SW 1271 (cell line): ENCODE results near the gene ZNF639.

ENCODE experiments used
- DNase-seq, 2 experiments: peaks; one replicate each; lab custom pipeline; 2025; lab: John Stamatoyannopoulos, UW

Gene ZNF639

DNA sequence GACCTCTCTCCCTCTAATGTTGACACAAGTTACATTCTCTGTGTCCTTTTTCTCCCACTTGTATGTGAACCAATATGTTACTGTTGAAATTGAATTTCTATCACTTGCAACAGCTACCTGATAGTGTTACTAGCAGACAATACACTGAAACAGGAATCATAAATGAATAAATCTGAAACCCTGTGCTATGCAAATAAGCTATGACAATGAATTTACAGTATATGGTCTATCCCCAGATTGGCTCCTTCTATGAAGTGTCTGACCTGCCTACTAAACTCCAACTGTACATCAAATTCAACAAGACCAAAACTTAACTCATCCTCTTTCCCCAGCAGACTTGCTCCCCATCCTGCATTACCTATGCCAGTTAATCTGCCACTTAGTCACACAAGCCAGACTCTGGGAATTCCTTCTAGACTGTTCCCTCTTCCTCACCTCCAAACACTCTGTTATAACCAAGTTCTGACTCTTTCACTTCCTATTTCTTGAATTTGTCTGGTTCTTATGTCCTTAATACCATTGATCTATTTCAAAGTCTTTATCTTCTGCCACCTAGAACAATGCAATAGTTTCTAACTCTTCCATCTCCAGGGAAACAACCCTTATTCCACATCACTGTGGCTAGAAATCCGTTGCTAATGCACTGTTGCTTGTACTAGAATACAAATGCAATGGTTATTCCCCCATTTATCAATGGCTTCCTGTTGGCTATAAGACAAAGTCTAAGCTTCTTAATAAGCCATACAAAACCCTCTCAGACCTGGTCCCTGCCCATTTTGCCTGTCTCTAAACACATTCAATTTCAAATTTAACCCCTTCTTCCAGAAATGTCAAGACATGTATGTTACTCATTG, 13.4 kb upstream of the ZNF639 start:
- no peak for DNase-seq

DNA sequence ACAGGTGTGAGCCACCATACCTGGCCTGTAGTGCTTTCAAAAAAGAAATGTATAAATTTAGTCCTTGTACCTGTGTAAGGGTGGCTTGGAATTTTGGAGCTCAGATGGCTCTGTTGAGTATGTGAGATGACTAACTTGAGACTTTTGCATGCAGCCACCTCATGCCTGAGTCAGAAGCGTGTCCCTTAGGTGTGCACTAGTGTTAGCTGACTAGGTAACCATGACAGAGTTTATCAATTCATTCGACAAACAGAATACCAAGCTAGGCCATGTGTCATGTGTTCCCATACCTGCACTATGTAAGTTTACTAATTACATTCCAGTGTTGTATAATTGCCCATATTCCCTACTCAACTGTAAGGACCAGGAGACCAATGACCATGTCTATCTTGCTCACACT, 4.0 kb upstream of the ZNF639 start:
- DNase-seq = no peak

DNA sequence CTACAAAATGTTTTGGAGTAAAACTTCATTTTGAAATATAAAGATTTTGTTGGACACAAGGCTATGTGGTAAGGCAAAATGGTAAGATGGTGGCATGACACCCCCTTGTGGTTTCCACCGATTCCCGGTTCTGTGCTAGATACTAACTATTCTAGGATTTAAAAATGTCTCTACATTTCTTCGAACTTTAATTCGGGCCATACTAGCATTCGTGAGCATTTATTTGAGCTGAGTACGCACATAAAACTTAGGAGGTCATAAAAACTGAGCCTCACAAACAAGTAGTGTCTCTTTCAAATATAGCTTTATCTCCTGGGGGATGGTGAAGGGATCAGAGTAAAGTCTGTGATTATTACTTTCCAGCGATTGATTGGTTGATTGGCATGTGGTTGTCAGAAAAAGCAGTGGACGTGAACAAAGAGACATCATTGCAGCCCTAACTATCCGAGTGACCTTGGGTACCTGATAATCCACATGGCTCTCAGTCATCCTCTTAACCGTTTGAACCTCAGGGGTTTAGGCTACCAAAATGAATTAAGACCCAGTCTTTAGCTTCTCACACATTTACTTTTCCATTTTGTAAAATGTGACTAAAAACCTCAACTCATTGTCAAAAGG, 1.1 kb upstream of the ZNF639 start:
- DNase-seq = peak in 1 of 2 experiments; percentile 39

DNA sequence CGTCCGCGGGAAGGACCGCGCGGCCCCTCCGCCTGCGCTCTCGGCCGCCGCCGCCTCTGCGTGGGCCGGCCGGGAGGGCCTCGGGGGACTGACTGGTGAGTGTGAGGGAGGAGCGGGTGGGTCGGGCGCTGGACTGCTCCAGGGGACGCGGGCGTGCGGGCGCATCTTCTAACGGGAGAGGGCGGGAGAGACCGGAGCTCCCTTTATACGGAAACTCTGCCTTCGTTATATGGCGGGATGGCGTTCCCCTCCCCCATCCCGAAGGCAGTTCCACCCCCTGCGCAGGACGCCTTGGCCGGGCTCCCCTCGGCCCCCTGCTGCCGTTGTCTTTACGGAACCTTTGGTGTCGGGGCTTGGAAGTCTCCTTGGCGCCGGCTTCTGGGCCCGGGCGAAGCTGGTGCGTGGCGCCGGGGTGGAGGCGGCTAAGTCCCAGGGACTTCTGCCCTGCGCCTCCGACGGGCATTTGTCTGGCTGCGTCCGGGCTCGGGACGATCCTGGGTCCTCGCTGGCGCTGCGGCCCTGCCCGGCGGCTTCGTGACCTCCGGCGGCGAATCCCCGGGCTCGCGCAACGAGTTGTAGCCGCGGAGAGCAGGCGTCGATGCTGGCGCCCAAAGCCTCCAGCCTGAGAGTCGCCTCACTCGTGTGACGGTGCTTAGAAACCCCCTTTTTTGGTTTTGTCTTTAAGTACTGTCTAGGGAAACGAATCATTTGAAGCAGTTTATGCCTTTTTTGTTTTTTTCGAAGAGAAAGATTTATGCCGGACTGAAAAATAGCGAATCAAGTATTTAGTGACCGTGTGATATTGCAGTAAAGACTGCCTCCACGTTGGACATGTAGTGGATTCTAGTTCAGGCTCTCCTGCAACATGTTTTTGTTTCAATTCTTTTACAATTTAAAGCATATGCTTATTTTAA, 623 bp downstream of the ZNF639 start:
- peak; percentile 40 to 59 for DNase-seq

GRCh38 chr3:179324270-179324754, 1.5 kb downstream of the ZNF639 start:
- peak in 1 of 2 experiments; percentile 17 for DNase-seq

DNA sequence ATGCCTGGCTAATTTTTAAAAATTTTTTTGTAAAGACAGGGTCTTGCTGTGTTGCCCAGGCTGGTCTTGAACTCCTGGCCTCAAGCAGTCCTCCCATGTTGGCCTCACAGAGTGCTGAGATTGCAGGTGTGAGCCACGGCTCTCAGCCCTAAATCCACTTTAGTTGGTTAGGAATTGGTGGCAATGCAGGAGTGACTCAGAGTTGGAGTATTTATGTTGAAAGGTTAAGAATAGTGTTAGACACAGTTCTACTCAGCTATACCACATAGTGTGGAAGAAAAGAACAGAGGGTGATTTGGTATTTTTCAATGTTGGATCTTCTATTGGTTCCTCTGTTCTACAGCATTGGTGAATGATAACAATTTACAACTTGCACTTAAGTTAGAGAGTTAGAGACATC, 7.6 kb downstream of the ZNF639 start:
- no peak for DNase-seq

DNA sequence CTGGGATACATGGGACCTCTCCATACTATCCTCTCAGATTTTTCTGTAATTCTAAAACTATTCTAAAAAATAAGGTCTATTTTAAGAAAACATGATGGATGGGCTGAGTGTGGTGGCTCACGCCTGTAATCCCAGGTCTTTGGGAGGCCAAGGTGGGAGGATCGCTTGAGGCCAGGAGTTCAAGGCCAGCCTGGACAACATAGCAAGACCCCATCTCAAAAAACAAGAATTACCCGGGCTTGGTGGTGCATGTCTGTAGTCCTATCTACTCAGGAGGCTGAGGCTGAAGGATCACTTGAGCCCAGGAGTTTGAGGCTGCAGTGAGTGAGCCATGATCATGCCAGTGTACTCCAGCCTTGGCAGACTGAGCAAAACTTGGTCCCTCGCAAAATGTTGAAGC, 9.4 kb downstream of the ZNF639 start:
- no peak for DNase-seq

GRCh38 chr3:179333084-179333483, 10.3 kb downstream of the ZNF639 start:
- no peak for DNase-seq

DNA sequence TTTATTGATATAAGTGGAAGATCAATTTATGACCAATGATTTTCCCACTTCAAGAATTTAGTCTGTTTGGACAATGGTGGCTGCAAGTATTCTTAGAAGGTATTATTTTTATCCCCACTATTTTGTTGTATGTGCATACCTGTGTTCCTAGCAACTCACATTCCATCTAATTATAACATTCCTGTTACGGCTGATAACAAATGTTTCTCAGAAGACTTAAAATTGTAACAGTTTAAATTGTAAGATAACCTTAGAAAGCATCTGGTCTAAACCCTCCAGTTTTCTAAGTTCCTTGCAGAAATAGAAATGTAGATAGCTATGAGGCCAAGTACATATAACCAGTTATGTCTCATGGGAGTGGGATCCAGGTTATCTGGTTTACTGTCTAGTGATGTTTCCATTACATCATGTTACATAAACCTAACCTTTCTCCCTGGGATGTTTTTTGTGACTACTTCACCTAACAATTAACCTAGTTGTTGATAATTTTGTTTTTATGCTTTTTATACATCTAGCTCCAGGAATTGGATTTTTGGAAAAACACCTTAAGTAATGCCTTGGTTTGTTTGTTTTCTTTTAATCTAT, 13.6 kb downstream of the ZNF639 start:
- DNase-seq = no peak

GRCh38 chr3:179347345-179348194, 24.7 kb downstream of the ZNF639 start, which contains the start of gene MFN1:
TSS of gene MFN1 (plus strand) at chr3:179347709. CDS start at chr3:179348852, 1,143 bp downstream.
- peak; percentile 87 to 96 for DNase-seq

DNA sequence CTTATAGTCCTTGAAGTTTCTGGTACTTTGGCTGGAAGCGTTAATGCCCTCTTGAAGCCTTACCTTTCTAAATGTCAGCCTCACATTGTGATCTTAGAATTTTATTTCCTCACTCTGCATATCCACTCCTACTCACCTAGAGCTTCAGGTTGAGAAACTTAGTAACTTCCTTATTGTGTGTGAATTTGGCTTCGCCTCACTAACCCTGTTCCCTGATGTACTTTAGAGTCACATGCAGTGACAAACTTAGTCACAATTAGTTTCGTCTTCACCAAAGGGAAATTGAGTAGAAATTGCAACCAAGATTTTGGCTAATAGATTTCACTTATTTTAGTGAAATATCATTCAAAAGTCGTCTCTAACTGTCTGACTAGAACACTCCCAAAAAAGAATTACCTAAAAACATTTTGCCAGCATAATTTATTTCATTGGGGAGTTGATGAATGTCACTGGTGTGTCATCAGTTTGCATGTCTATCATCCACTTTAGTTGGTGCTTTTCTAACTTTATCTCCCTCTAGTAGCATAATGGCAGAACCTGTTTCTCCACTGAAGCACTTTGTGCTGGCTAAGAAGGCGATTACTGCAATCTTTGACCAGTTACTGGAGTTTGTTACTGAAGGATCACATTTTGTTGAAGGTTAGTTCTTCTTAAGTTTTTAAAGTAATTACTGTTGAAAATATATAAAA, 25.6 kb downstream of the ZNF639 start:
- DNase-seq = no peak

DNA sequence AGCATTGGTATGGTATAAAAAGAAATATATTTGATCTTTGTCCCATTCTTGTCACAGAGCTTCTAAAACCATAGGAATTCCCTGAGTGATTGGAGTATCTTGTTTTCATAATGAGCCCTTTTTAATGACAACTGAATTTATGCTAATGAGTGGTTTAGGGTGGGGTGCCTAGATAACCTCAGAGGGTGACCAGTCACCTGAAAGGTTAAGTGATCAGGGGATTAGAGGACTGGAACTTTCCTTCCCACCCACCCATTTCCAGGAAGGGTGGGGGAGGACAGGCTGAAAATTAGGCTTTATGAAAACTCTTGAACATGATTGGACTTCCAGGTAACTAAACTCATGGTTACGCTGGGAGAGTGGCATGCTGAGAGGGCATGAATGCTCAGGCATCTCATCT, 33.2 kb downstream of the ZNF639 start:
- DNase-seq = no peak

DNA sequence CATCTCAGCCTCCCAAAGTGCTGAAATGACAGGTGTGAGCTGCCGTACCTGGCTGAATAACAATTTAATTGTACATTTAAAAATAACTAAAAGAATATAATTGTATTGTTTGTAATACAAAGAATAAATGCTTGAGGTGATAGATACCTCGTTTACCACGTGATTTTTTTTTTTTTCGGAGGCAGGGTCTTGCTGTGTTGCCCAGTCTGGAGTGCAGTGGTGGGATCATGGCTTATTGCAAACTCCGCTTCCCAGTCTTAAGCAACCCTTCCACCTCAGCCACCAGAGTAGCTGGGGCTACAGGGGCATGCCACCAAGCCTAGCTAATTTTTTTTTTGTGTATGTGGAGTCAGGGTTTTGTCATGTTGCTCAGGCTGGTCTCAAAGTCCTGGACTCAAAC, 40.5 kb downstream of the ZNF639 start:
- no peak for DNase-seq

DNA sequence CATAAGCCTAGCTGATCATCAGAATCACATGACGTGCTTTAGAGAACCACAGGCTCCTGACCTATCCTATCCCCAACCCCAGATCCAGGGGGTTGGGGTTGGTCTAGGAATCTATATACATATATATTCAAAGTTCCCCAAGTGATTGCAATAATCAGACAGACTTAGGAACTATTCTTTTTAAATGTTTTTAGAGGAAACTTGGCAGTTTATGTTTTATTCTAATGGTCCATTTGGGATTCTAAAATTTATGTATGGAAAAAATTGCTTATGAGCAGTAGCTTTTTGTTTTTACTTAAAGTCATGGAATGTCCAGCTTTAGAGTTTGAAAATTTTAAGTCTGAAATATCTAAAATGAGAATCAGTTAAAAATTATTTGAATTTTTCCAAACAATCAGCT, 46.8 kb downstream of the ZNF639 start:
- no peak for DNase-seq

DNA sequence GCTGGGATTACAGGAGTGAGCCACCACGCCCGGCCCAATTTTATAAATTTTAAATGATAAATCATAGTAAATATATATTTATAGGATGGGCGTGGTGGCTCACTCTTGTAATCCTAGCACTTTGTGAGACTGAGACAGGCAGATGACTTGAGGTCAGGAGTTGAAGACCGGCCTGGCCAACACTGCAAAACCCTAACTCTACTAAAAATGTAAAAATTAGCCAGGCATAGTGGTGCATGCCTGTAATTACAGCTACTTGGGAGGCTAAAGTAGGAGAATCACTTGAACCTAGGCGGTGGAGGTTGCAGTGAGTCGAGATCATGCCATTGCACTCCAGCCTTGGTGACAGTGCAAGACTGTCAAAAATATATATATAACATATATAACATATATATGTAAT, 51.1 kb downstream of the ZNF639 start:
- DNase-seq = no peak

DNA sequence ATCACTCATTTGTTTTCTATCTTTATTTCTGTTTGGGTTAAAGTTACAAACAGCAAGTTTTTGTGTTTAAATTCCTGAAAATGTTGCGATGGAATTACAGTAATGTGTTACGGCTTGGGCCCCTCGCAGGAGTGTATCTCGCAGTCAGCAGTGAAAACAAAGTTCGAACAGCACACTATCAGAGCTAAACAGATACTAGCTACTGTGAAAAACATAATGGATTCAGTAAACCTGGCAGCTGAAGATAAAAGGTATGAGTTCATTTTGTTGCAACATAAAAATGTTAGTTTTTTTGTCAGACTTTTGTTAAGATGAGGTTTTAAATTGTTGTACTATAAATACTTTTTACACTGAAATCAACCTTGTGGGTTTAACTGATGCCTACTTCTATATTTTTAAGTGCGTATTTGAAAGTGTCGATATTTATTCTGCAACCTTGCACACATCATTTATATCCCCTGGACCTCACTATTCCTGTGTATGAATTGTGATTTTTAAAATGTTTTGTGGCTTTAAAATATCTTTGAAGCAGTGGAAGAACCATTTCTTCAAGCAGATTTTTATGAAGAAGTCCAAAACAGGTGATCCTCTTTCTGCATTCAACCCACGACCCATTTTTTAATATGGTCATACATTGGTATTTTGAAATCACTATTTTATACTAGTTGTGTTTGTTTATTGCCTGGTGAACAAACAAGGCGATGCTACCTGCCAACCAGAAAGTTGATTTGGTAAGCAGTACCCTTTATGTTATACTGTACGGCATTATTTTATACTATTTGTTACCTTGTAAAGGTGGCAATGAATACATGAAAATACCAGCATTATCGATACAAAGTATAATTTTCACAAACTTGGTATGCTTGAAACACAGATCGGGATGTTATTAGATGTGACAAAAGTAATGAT, 52.5 kb downstream of the ZNF639 start:
- no peak for DNase-seq

- no peak for DNase-seq
These were observed 53.6 kb downstream of the ZNF639 start for GRCh38 chr3:179376474-179376873.
